ENCODE measurements around the gene TRPV4. TPM values are rescaled to one million over a fixed set of nuclear protein-coding genes. Genes with fewer than 3 reads are reported as not detected.

The TRPV4 gene
- total RNA-seq, 1 experiment from 2014 or later, result 2.9 TPM

- Mint-ChIP-seq H3K4me1 (peaks cover 3% of the 10 kb centered on the region; the same call in 1 of the 2 replicates), H3K4me3 (no peak overlapping the region), H3K27ac (no peak overlapping the region), H3K9me3 (no peaks in the 10 kb centered on the region), H3K27me3 (ENCODE audit: low read depth) (no peaks in the 10 kb centered on the region; the same call in none of the 2 replicates), H3K36me3 (no peaks in the 10 kb centered on the region)
- no peak for DNase-seq (ENCODE audit: low spot score)
- ChIA-PET POLR2A (no interaction called here), CTCF (interaction anchor here (0.6 to 1.7 kb wide), 2 partner anchors 10 to 198 kb away, joined by 3 to 5 read pairs; no protein-coding TSS in a partner anchor)
- TF ChIP-seq EMX1 (CRISPR knock-in tag; IDR thresholded peaks at IDR 0.05) (no peak), HMGXB4 (CRISPR knock-in tag; IDR thresholded peaks at IDR 0.05) (no peak), CDX4 (CRISPR knock-in tag; IDR thresholded peaks at IDR 0.05; ENCODE audit: borderline replicate concordance) (no peak), AFF4 (CRISPR knock-in tag; IDR thresholded peaks at IDR 0.05; ENCODE audit: borderline replicate concordance) (no peak), ZNF671 (CRISPR knock-in tag; IDR thresholded peaks at IDR 0.05) (no peak), ZNF512 (CRISPR knock-in tag; IDR thresholded peaks at IDR 0.05; ENCODE audit: borderline replicate concordance) (no peak), PREB (CRISPR knock-in tag; IDR thresholded peaks at IDR 0.05; ENCODE audit: borderline replicate concordance) (no peak), FOXJ3 (CRISPR knock-in tag; IDR thresholded peaks at IDR 0.05; ENCODE audit: borderline replicate concordance) (no peak), NR3C1 (CRISPR knock-in tag; conservative IDR thresholded peaks at IDR 0.05; ENCODE audit: low read depth) (no peak), ZNF423 (CRISPR knock-in tag; IDR thresholded peaks at IDR 0.05) (no peak), NFE2L1 (CRISPR knock-in tag; IDR thresholded peaks at IDR 0.05) (no peak)
- no peak for ATAC-seq
Observed at GRCh38 chr12:109796057-109796456, 37.1 kb downstream of the TRPV4 start.

GRCh38 chr12:109795023-109795422, 38.2 kb downstream of the TRPV4 start:
- DNase-seq (ENCODE audit: low spot score), result no peak
- no peak for ATAC-seq
- no peaks in the 10 kb centered on the region for H3K9me3 Mint-ChIP-seq
- H3K27ac Mint-ChIP-seq, result no peak overlapping the region
- H3K36me3 Mint-ChIP-seq, result no peaks in the 10 kb centered on the region
- peaks cover 3% of the 10 kb centered on the region; the same call in 1 of the 2 replicates for H3K4me1 Mint-ChIP-seq
- H3K4me3 Mint-ChIP-seq, result no peak overlapping the region
- no peaks in the 10 kb centered on the region; the same call in none of the 2 replicates for H3K27me3 Mint-ChIP-seq (ENCODE audit: low read depth)
- ChIA-PET CTCF (interaction anchor here (1.7 kb wide), 1 partner anchor 9 kb away, joined by 5 read pairs; no protein-coding TSS in a partner anchor), POLR2A (no interaction called here)
- TF ChIP-seq STAT6 (CRISPR knock-in tag; conservative IDR thresholded peaks at IDR 0.05; ENCODE audit: low read depth) (no peak), ZSCAN18 (CRISPR knock-in tag; IDR thresholded peaks at IDR 0.05) (no peak), CREM (CRISPR knock-in tag; IDR thresholded peaks at IDR 0.05) (no peak), ETV6 (CRISPR knock-in tag; IDR thresholded peaks at IDR 0.05) (no peak), AR (CRISPR knock-in tag; IDR thresholded peaks at IDR 0.05) (no peak), ELF4 (CRISPR knock-in tag; IDR thresholded peaks at IDR 0.05; ENCODE audit: low read depth) (no peak)
